ENCODE measurements around the gene NUTM2F. TPM values are rescaled to one million over a fixed set of nuclear protein-coding genes. Genes with fewer than 3 reads are reported as not detected.

Gene NUTM2F
- total RNA-seq, 1 experiment from 2014 or later = not detected

GRCh38 chr9:94302426-94302825 lies 26.0 kb downstream of the NUTM2F start:
- Histone ChIP-seq H4K5ac (ENCODE audit: insufficient read length, low read depth, low read length) (no peak overlapping the region), H3K23ac (ENCODE audit: insufficient read length, low read depth, low read length) (no peak overlapping the region), H2BK5ac (ENCODE audit: insufficient read length, low read length) (no peak overlapping the region), H3K9ac (ENCODE audit: extremely low read depth, insufficient read length, low read length) (no peak overlapping the region), H2AFZ (ENCODE audit: low read length) (no peak overlapping the region), H2BK120ac (ENCODE audit: low read depth, low read length, poor library complexity, severe bottlenecking) (no peak overlapping the region), H3K4me1 (ENCODE audit: insufficient read depth, low read length) (no peaks in the 10 kb centered on the region), H2BK20ac (ENCODE audit: low read depth, low read length, poor library complexity, severe bottlenecking) (no peak overlapping the region), H2AK5ac (ENCODE audit: insufficient read length, low read length) (no peak overlapping the region), H4K20me1 (ENCODE audit: control insufficient read depth, insufficient read depth, insufficient read length) (no peaks in the 10 kb centered on the region), H3K9me3 (ENCODE audit: control insufficient read depth, low read depth, low read length) (no peaks in the 10 kb centered on the region), H3K4me2 (ENCODE audit: insufficient read depth, insufficient read length, low read length) (no peak overlapping the region), H2BK15ac (ENCODE audit: low read depth, low read length) (no peak overlapping the region), H3K27ac (ENCODE audit: insufficient read length, low read depth, low read length) (no peak overlapping the region), H3K14ac (ENCODE audit: insufficient read depth, low read length) (no peak overlapping the region), H3K27me3 (ENCODE audit: insufficient read depth, low read length) (no peaks in the 10 kb centered on the region), H3K56ac (ENCODE audit: insufficient read length, low read depth, low read length) (no peak overlapping the region), H3T11ph (ENCODE audit: low read length) (no peak overlapping the region), H4K91ac (ENCODE audit: insufficient read length, low read depth, low read length) (no peak overlapping the region), H4K8ac (replicated peaks; ENCODE audit: insufficient read length, low read depth, low read length) (no peak overlapping the region), H3K23me2 (ENCODE audit: insufficient read length, low read depth, low read length, poor library complexity, severe bottlenecking) (no peaks in the 10 kb centered on the region), H2BK12ac (ENCODE audit: insufficient read length, low read depth, low read length) (no peak overlapping the region), H3K79me1 (ENCODE audit: insufficient read depth, low read depth, low read length, poor library complexity, severe bottlenecking) (no peaks in the 10 kb centered on the region), H3K4ac (ENCODE audit: low read depth, low read length) (no peak overlapping the region), H3K79me2 (ENCODE audit: insufficient read depth, low read length) (no peaks in the 10 kb centered on the region), H3K18ac (ENCODE audit: insufficient read length, low read depth, low read length) (no peak overlapping the region)
- H3K9me3 Mint-ChIP-seq = no peaks in the 10 kb centered on the region
- peaks cover 6 to 9% of the 10 kb centered on the region in 2 experiments; a peak in 3 of 4 replicates for H3K4me1 Mint-ChIP-seq
- no peak for TF ChIP-seq CTCF (conservative IDR thresholded peaks at IDR 0.05)
- H3K4me3 Mint-ChIP-seq = no peak overlapping the region
- H3K27me3 Mint-ChIP-seq (ENCODE audit: low read depth) = no peaks in the 10 kb centered on the region
- peaks cover 5 to 11% (median 5%) of the 10 kb centered on the region in 3 experiments; a peak in 6 of 7 replicates for H3K36me3 Mint-ChIP-seq (ENCODE audit: insufficient read depth in 1 of 3, low read depth in 3 of 3)
- no peak for DNase-seq
- H3K27ac Mint-ChIP-seq = peak overlapping the region in 1 of 3 experiments; percentile 17; a peak in 1 of 7 replicates
- WGBS (ENCODE audit: extremely low coverage, insufficient read length, low lambda C conversion rate) = no CpG with 5 or more reads among the region's 4 CpGs
